Activated CD4-positive, alpha-beta T cell treated with anti-CD3 and anti-CD28 coated beads, Interleukin-10, Interleukin-2, amounts not matched to agents 100 ng/mL and 50 ng/mL, durations not matched to agents 16 hours and 8 hours (primary cell): ENCODE measurements around the gene TTLL7.
A peak's percentile ranks its signal among the peaks of the same experiment; 100 is the strongest.

ENCODE experiments used
- DNase-seq: peaks from one replicate; pipeline ENCODE4 v3.0.0-alpha.2; 2020

TTLL7 gene

GRCh38 chr1:83860490-83861221 is 138.3 kb downstream of the TTLL7 start:
- DNase-seq: peak; percentile 73

- DNase-seq: no peak
These were observed 141.2 kb downstream of the TTLL7 start for GRCh38 chr1:83857716-83858115.

- DNase-seq: no peak
These were observed 141.8 kb downstream of the TTLL7 start for GRCh38 chr1:83857103-83857502.

GRCh38 chr1:83856381-83856780 is 142.6 kb downstream of the TTLL7 start:
- no peak for DNase-seq

- DNase-seq: no peak
These were observed 144.5 kb downstream of the TTLL7 start for GRCh38 chr1:83854456-83854855.

GRCh38 chr1:83850834-83851233 is 148.1 kb downstream of the TTLL7 start:
- DNase-seq: no peak

- peak; percentile 38 for DNase-seq
These were observed 149.5 kb downstream of the TTLL7 start for GRCh38 chr1:83849191-83850061.

GRCh38 chr1:83846138-83846537 is 152.8 kb downstream of the TTLL7 start:
- no peak for DNase-seq

- DNase-seq: no peak
These were observed 153.4 kb downstream of the TTLL7 start for GRCh38 chr1:83845437-83846071.

- DNase-seq: no peak
These were observed 154.4 kb downstream of the TTLL7 start for GRCh38 chr1:83844546-83844945.

- no peak for DNase-seq
These were observed 159.3 kb downstream of the TTLL7 start for GRCh38 chr1:83839566-83840173.

GRCh38 chr1:83838573-83838972 is 160.4 kb downstream of the TTLL7 start:
- DNase-seq: no peak

- DNase-seq: no peak
These were observed 162.4 kb downstream of the TTLL7 start for GRCh38 chr1:83836543-83836942.

- DNase-seq: no peak
These were observed 164.2 kb downstream of the TTLL7 start for GRCh38 chr1:83834621-83835264.

GRCh38 chr1:83832194-83832593 is 166.7 kb downstream of the TTLL7 start:
- DNase-seq: no peak

GRCh38 chr1:83829106-83829505 is 169.8 kb downstream of the TTLL7 start:
- DNase-seq: no peak

GRCh38 chr1:83828456-83828855 is 170.5 kb downstream of the TTLL7 start:
- no peak for DNase-seq

- DNase-seq: no peak
These were observed 171.2 kb downstream of the TTLL7 start for GRCh38 chr1:83827741-83828140.

- DNase-seq: no peak
These were observed 176.7 kb downstream of the TTLL7 start for GRCh38 chr1:83822208-83822607.

GRCh38 chr1:83819436-83819835 is 179.5 kb downstream of the TTLL7 start:
- DNase-seq: no peak

- no peak for DNase-seq
These were observed 180.0 kb downstream of the TTLL7 start for GRCh38 chr1:83818916-83819315.

GRCh38 chr1:83816836-83817235 is 182.1 kb downstream of the TTLL7 start:
- no peak for DNase-seq

GRCh38 chr1:83815330-83815729 is 183.6 kb downstream of the TTLL7 start:
- no peak for DNase-seq
